Esophagus (tissue), 2 donors: ENCODE measurements around the gene DENND6B. TPM values are rescaled to one million over a fixed set of nuclear protein-coding genes. Genes with fewer than 3 reads are reported as not detected.

ENCODE experiments used
- H3K27ac ChIP-seq, 2 donors: one replicate each; pipeline ENCODE4 v1.5.1; 2013; ENCODE audit warnings: low read depth in 2 of 2, mild to moderate bottlenecking in 2 of 2, inconsistent platforms in 1 of 2, low read length in 1 of 2, moderate library complexity in 1 of 2
- H3K27me3 ChIP-seq, 2 donors: one replicate each; pipeline ENCODE4 v1.6.1; 2013; ENCODE audit warnings: low read length in 2 of 2, control low read depth in 1 of 2, mild to moderate bottlenecking in 1 of 2; ENCODE audit not compliant: insufficient read depth in 2 of 2, control insufficient read depth in 1 of 2
- H3K36me3 ChIP-seq, 2 donors: one replicate each; pipeline ENCODE4 v1.6.1; 2013; ENCODE audit warnings: low read length in 1 of 2; ENCODE audit not compliant: control insufficient read depth in 2 of 2, insufficient read depth in 2 of 2
- H3K4me1 ChIP-seq, 2 donors: one replicate each; pipeline ENCODE4 v1.6.1; 2013; ENCODE audit warnings: low read length in 1 of 2; ENCODE audit not compliant: control insufficient read depth in 2 of 2, insufficient read depth in 2 of 2
- H3K4me3 ChIP-seq, 2 donors: one replicate each; pipeline ENCODE4 v1.5.1; 2013; ENCODE audit warnings: low read length in 2 of 2, mild to moderate bottlenecking in 2 of 2, low read depth in 1 of 2, moderate library complexity in 1 of 2
- H3K9me3 ChIP-seq, 2 donors: one replicate each; pipeline ENCODE4 v1.6.1; 2013; ENCODE audit warnings: mild to moderate bottlenecking in 2 of 2, low read depth in 1 of 2, low read length in 1 of 2, moderate library complexity in 1 of 2; ENCODE audit not compliant: control insufficient read depth in 2 of 2, insufficient read depth in 1 of 2
- WGBS, 2 donors: extraction: QIAGEN DNeasy Blood & Tissue Kit; methylation state at CpG; one replicate each; pipeline ENCODE4 v1.1.7; 2013; 5-methylcytosine and 5-hydroxymethylcytosine counted together
- polyA plus RNA-seq, 2 donors: library from polyadenylated mRNA; stranded (reverse); fragments of 200-250 nt; gene quantifications; one replicate each; pipeline ENCODE4 v1.2.3, GENCODE V29; 2013
- donor health status: healthy with polysubstance abuse.
- donor health status: Bipolar disorder and iron deficiency.

The DENND6B gene
- polyA plus RNA-seq, 2 donors = 2.4 to 6.8 TPM

GRCh38 chr22:50305923-50306566 is 20.8 kb downstream of the DENND6B start:
- Histone ChIP-seq H3K4me1 (peaks cover 28 to 47% of the 10 kb centered on the region in 2 donors), H3K27ac (peak overlapping the region; percentile 92 to 98), H3K36me3 (peaks cover 0 to 12% of the 10 kb centered on the region in 2 donors), H3K9me3 (no peaks in the 10 kb centered on the region), H3K4me3 (peak overlapping the region; percentile 92 to 96), H3K27me3 (no peaks in the 10 kb centered on the region)
- WGBS, 2 donors = 3% methylated on average over 20 to 21 of the region's 21 CpGs

DNA sequence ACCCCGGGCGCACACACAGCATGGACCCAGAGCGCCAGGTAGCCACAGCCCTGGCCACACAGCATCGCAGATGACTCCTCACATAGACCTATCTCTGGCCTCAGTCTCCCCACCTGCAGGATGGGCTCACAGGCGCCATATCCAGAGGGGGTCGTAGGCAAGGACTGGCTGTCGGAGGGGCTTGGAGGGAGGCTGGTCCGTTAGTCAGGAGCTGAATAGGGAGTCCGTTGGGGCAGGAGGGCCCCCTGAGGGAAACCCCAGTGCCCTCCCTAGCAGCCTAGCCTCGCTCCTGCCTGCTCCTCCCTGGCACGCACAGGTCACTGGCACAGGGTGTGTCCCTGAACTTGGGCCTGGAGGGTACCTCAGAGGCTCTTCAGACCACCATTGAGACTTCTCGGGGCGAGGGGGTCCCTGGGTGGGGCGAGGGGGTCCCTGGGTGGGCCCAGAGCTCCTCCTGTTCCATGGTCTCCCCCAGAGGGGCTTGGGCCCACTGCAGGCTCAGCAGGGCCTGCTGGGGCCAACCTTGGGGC is 21.4 kb downstream of the DENND6B start:
- no peaks in the 10 kb centered on the region for H3K27me3 ChIP-seq
- 38 to 47% methylated on average over 14 of the region's 14 CpGs for WGBS, 2 donors

GRCh38 chr22:50304528-50305392 is 22.1 kb downstream of the DENND6B start:
- no peaks in the 10 kb centered on the region for H3K9me3 ChIP-seq
- H3K27ac ChIP-seq = peak overlapping the region; percentile 92 to 98
- H3K4me3 ChIP-seq = peak overlapping the region; percentile 92 to 96
- WGBS, 2 donors = 24 to 35% methylated on average over 22 of the region's 22 CpGs
- H3K36me3 ChIP-seq = peaks cover 0 to 15% of the 10 kb centered on the region in 2 donors
- H3K4me1 ChIP-seq = peaks cover 36 to 56% of the 10 kb centered on the region in 2 donors
- no peaks in the 10 kb centered on the region for H3K27me3 ChIP-seq

More for the DNA sequence above, 21.4 kb downstream of the DENND6B start:
- no peaks in the 10 kb centered on the region for H3K9me3 ChIP-seq
- peak overlapping the region; percentile 92 to 96 for H3K4me3 ChIP-seq
- H3K36me3 ChIP-seq = peaks cover 0 to 15% of the 10 kb centered on the region in 2 donors
- peaks cover 33 to 53% of the 10 kb centered on the region in 2 donors for H3K4me1 ChIP-seq
- peak overlapping the region; percentile 92 to 98 for H3K27ac ChIP-seq

- no peaks in the 10 kb centered on the region for H3K27me3 ChIP-seq
- peak overlapping the region; percentile 24 to 96 for H3K4me3 ChIP-seq
- H3K27ac ChIP-seq = peak overlapping the region; percentile 92 to 98
- H3K36me3 ChIP-seq = peaks cover 0 to 15% of the 10 kb centered on the region in 2 donors
- H3K4me1 ChIP-seq = peaks cover 42 to 56% of the 10 kb centered on the region in 2 donors
- no peaks in the 10 kb centered on the region for H3K9me3 ChIP-seq
- 23 to 46% methylated on average over 11 of the region's 11 CpGs for WGBS, 2 donors
These were observed 22.8 kb downstream of the DENND6B start for GRCh38 chr22:50303848-50304527.

- Histone ChIP-seq H3K9me3 (no peaks in the 10 kb centered on the region), H3K4me1 (peaks cover 44 to 61% of the 10 kb centered on the region in 2 donors), H3K4me3 (peak overlapping the region; percentile 24 to 96), H3K36me3 (peaks cover 0 to 18% of the 10 kb centered on the region in 2 donors), H3K27me3 (no peaks in the 10 kb centered on the region), H3K27ac (peak overlapping the region; percentile 92 to 98)
- 49 to 57% methylated on average over 7 of the region's 7 CpGs for WGBS, 2 donors
These were observed 23.3 kb downstream of the DENND6B start for GRCh38 chr22:50303515-50303847.

- Histone ChIP-seq H3K36me3 (peaks cover 0 to 18% of the 10 kb centered on the region in 2 donors), H3K9me3 (no peaks in the 10 kb centered on the region), H3K4me1 (peaks cover 44 to 64% of the 10 kb centered on the region in 2 donors), H3K4me3 (peak overlapping the region; percentile 24 to 96), H3K27ac (peak overlapping the region; percentile 92 to 98), H3K27me3 (no peaks in the 10 kb centered on the region)
- 41 to 42% methylated on average over 5 of the region's 5 CpGs for WGBS, 2 donors
These were observed 24.2 kb downstream of the DENND6B start for GRCh38 chr22:50302564-50302963.

- Histone ChIP-seq H3K27me3 (no peaks in the 10 kb centered on the region), H3K27ac (peak overlapping the region; percentile 92 to 98), H3K36me3 (peaks cover 0 to 18% of the 10 kb centered on the region in 2 donors), H3K4me3 (peak overlapping the region; percentile 2 to 34), H3K4me1 (peaks cover 45 to 69% of the 10 kb centered on the region in 2 donors), H3K9me3 (no peaks in the 10 kb centered on the region)
- WGBS, 2 donors = 25 to 49% methylated on average over 9 of the region's 9 CpGs
These were observed 24.7 kb downstream of the DENND6B start for GRCh38 chr22:50302041-50302541.

GRCh38 chr22:50301581-50301991 is 25.2 kb downstream of the DENND6B start:
- WGBS, 2 donors = 32 to 33% methylated on average over 17 of the region's 17 CpGs
- H3K27me3 ChIP-seq = no peaks in the 10 kb centered on the region
- H3K36me3 ChIP-seq = peaks cover 0 to 21% of the 10 kb centered on the region in 2 donors
- no peaks in the 10 kb centered on the region for H3K9me3 ChIP-seq
- H3K4me1 ChIP-seq = peaks cover 50 to 74% of the 10 kb centered on the region in 2 donors
- peak overlapping the region; percentile 92 to 98 for H3K27ac ChIP-seq
- peak overlapping the region; percentile 34 to 43 for H3K4me3 ChIP-seq
